ENCODE results near the gene TBCB. TPM values are rescaled to one million over a fixed set of nuclear protein-coding genes. Genes with fewer than 3 reads are reported as not detected.

The TBCB gene
- total and polyA plus RNA-seq, 9 of the 15 experiments (the other 6 are each of a cell fraction or from before 2014, with no cell fraction given): 3.5 to 115 (median 58.9) TPM

GRCh38 chr19:36093687-36094086 is 21.6 kb upstream of the TBCB start:
- ATAC-seq: no peak
- WGBS (ENCODE audit: insufficient coverage, low coverage, missing lambda C conversion rate): 95% methylated on average over 6 of the region's 6 CpGs

More at GRCh38 chr19:36093687-36094086, 21.6 kb upstream of the TBCB start:
- Histone ChIP-seq H3K4me2 (ENCODE audit: insufficient read depth, low read length) (no peak overlapping the region), H3K27me3 (ENCODE audit: control insufficient read depth in 2 of 2, insufficient read depth in 2 of 2, low read length in 2 of 2) (no peaks in the 10 kb centered on the region), H3K4me1 (replicated peaks in 1 of 2; ENCODE audit: control insufficient read depth in 2 of 2, insufficient read depth in 2 of 2, low read length in 2 of 2) (no peaks in the 10 kb centered on the region), H4K20me1 (replicated peaks; ENCODE audit: control insufficient read depth, insufficient read depth, low read length) (no peaks in the 10 kb centered on the region), H3K79me2 (ENCODE audit: control insufficient read depth, insufficient read depth, low read length) (no peaks in the 10 kb centered on the region), H3K9me3 (replicated peaks; ENCODE audit: control insufficient read depth, insufficient read depth, low read depth, low read length) (no peaks in the 10 kb centered on the region), H3K4me3 (no peak overlapping the region), H3K36me3 (ENCODE audit: control insufficient read depth, insufficient read depth, low read length) (peaks cover 83% of the 10 kb centered on the region), H2AFZ (ENCODE audit: low read depth, low read length) (no peak overlapping the region), H3K27ac (ENCODE audit: extremely low read depth, low read depth, low read length) (no peak overlapping the region), H3K9me1 (ENCODE audit: control insufficient read depth, insufficient read depth, low read length) (peaks cover 2% of the 10 kb centered on the region), H3K9ac (ENCODE audit: insufficient read depth in 1 of 2, low read depth in 2 of 2, low read length in 2 of 2) (no peak overlapping the region; a peak in 1 of 4 replicates)
- FAIRE-seq: no peak
- TF ChIP-seq PCBP1 (IDR thresholded peaks at IDR 0.05; ENCODE audit: low read depth, low read length, poor library complexity, severe bottlenecking) (no peak), SIX5 (IDR thresholded peaks at IDR 0.05; ENCODE audit: borderline replicate concordance in 1 of 2, insufficient read depth in 1 of 2, low read depth in 1 of 2, low read length in 2 of 2) (no peak), ZNF318 (IDR thresholded peaks at IDR 0.05; ENCODE audit: borderline replicate concordance in 1 of 2, low read depth in 1 of 2) (no peak), CBFA2T3 (IDR thresholded peaks at IDR 0.05) (no peak), ASH1L (IDR thresholded peaks at IDR 0.05; ENCODE audit: borderline replicate concordance, low read depth, partially characterized antibody) (no peak), SNIP1 (IDR thresholded peaks at IDR 0.05; ENCODE audit: low read depth) (no peak), HMBOX1 (IDR thresholded peaks at IDR 0.05) (no peak), NR2C2 (CRISPR knock-in tag; IDR thresholded peaks at IDR 0.05) (no peak), NR2C2 (tag; IDR thresholded peaks at IDR 0.05) (no peak), ZNF507 (tag; conservative IDR thresholded peaks at IDR 0.05) (no peak), HDGF (IDR thresholded peaks at IDR 0.05) (no peak)
- intact Hi-C loops (cut with micrococcal nuclease) (no loop called here), in situ Hi-C loops (cut with MboI) (no loop called here)
- ChIA-PET CTCF (ENCODE audit: low intra/inter-chr PET ratio) (no interaction called here), POLR2A (interaction anchor here (0.6 kb wide), 1 partner anchor 1024 kb away, joined by 3 read pairs; no protein-coding TSS in a partner anchor)
- no TSS peak for BruUV-seq (replicated peaks)
- no peak for DNase-seq (ENCODE audit: extremely low read depth in 1 of 4, low spot score in 3 of 4)

All from K562 (cell line).